ENCODE results near the gene UPP1. TPM values are rescaled to one million over a fixed set of nuclear protein-coding genes. Genes with fewer than 3 reads are reported as not detected.

The UPP1 gene
- total RNA-seq, 2 experiments from 2014 or later = 1.8 to 7.0 TPM

- intact Hi-C loops (cut with micrococcal nuclease; ENCODE audit: unreplicated experiment) = loop anchor here (2.0 to 10.0 kb wide), 2 partner anchors 60 to 210 kb away; no protein-coding TSS in a partner anchor
- H3K27ac ChIP-seq (ENCODE audit: low read depth, low read length, poor library complexity, severe bottlenecking) = no peak overlapping the region
- no peaks in the 10 kb centered on the region for H3K79me2 ChIP-seq (ENCODE audit: insufficient read depth, low read depth, low read length)
- no peak overlapping the region for H2AFZ ChIP-seq (ENCODE audit: low read length)
- no peak overlapping the region for H3K4me2 ChIP-seq (ENCODE audit: low read length)
- no peaks in the 10 kb centered on the region for H3K36me3 ChIP-seq (ENCODE audit: insufficient read depth, low read length)
- H3K9me2 ChIP-seq (ENCODE audit: insufficient read depth, low read length) = no peaks in the 10 kb centered on the region
- H3K9me3 ChIP-seq (ENCODE audit: low read length) = no peaks in the 10 kb centered on the region
- no peak overlapping the region for H3K4me3 ChIP-seq (ENCODE audit: low read depth, low read length, poor library complexity, severe bottlenecking)
- CTCF ChIA-PET (ENCODE audit: unreplicated experiment) = interaction anchor here (0.5 kb wide), 1 partner anchor 74 kb away, joined by 3 read pairs; no protein-coding TSS in a partner anchor
- TF ChIP-seq CTCF (conservative IDR thresholded peaks at IDR 0.05; ENCODE audit: low read length) (peak; percentile 75), EZH2phosphoT487 (IDR thresholded peaks at IDR 0.05; ENCODE audit: borderline replicate concordance, low read depth, low read length) (no peak)
- BruUV-seq (replicated peaks) = no TSS peak
- POLR2A ChIA-PET = interaction anchor here (0.5 to 0.6 kb wide), 2 partner anchors 483 to 1649 kb away, joined by 3 to 5 read pairs; no protein-coding TSS in a partner anchor
- no peaks in the 10 kb centered on the region for H3K4me1 ChIP-seq (ENCODE audit: insufficient read depth, low read length, poor library complexity, severe bottlenecking)
- peak; percentile 39 for DNase-seq (ENCODE audit: low spot score)
- H4K20me1 ChIP-seq (ENCODE audit: insufficient read depth, low read length) = no peaks in the 10 kb centered on the region
Measured at GRCh38 chr7:48154792-48155413, 65.8 kb downstream of the UPP1 start.

Other genes with a start within 250 kb of the UPP1 start
- gene PKD1L1, start 140.8 kb upstream of the UPP1 start, total RNA-seq (2014; rRNA removed; shearing (Covaris generic)) = 0.19 and 0.26 TPM in 2 replicates
- 0.63 TPM in 2 replicates for gene PKD1L1, start 140.8 kb upstream of the UPP1 start, total RNA-seq (2022)
- gene HUS1, start 109.7 kb upstream of the UPP1 start, total RNA-seq (2014; rRNA removed; shearing (Covaris generic)) = 24.7 and 28.2 TPM in 2 replicates
- gene HUS1, start 109.7 kb upstream of the UPP1 start, total RNA-seq (2022) = 44.5 and 44.8 TPM in 2 replicates
- gene SUN3, start 60.2 kb upstream of the UPP1 start, total RNA-seq (2014; rRNA removed; shearing (Covaris generic)) = not detected in 2 replicates
- 2.7 and 2.9 TPM in 2 replicates for gene SUN3, start 60.2 kb upstream of the UPP1 start, total RNA-seq (2022)
- gene C7orf57, start 53.7 kb upstream of the UPP1 start, total RNA-seq (2014; rRNA removed; shearing (Covaris generic)) = 0.25 and 0.59 TPM in 2 replicates
- gene C7orf57, start 53.7 kb upstream of the UPP1 start, total RNA-seq (2022) = 0.18 and 0.29 TPM in 2 replicates
- not detected in 2 replicates for gene ABCA13, start 82.2 kb downstream of the UPP1 start, total RNA-seq (2014; rRNA removed; shearing (Covaris generic))
- not detected in 2 replicates for gene ABCA13, start 82.2 kb downstream of the UPP1 start, total RNA-seq (2022)